Glutamatergic neuron (in vitro differentiated cells): Measurements from ENCODE around the gene FAM107B. TPM values are rescaled to one million over a fixed set of nuclear protein-coding genes. Genes with fewer than 3 reads are reported as not detected.
"Not testable (repeated sequence)": the region's sequence is repeated elsewhere in the genome, so short reads cannot be mapped to it uniquely, and the experiment has no call there.

ENCODE experiments used
- DNase-seq: peaks from one replicate; pipeline ENCODE4 v3.0.0; 2022
- H3K27ac Mint-ChIP-seq: one replicate; pipeline ENCODE4 v1.8.0; 2020; ENCODE audit warnings: mild to moderate bottlenecking, mixed read lengths, inconsistent platforms; ENCODE audit not compliant: unreplicated experiment
- H3K27me3 Mint-ChIP-seq: one replicate; pipeline ENCODE4 v1.8.0; 2020; ENCODE audit warnings: mild to moderate bottlenecking, moderate library complexity, mixed read lengths, inconsistent platforms; ENCODE audit not compliant: unreplicated experiment
- H3K36me3 Mint-ChIP-seq: one replicate; pipeline ENCODE4 v1.8.0; 2020; ENCODE audit warnings: mild to moderate bottlenecking, mixed read lengths, inconsistent platforms; ENCODE audit not compliant: unreplicated experiment
- H3K4me1 Mint-ChIP-seq: one replicate; pipeline ENCODE4 v1.8.0; 2020; ENCODE audit warnings: mild to moderate bottlenecking, low read depth, mixed read lengths, inconsistent platforms; ENCODE audit not compliant: unreplicated experiment
- H3K4me3 Mint-ChIP-seq: one replicate; pipeline ENCODE4 v1.8.0; 2020; ENCODE audit warnings: mild to moderate bottlenecking, mixed read lengths, inconsistent platforms; ENCODE audit not compliant: unreplicated experiment
- H3K9me3 Mint-ChIP-seq: one replicate; pipeline ENCODE4 v1.8.0; 2020; ENCODE audit warnings: mild to moderate bottlenecking, moderate library complexity, mixed read lengths, inconsistent platforms; ENCODE audit not compliant: unreplicated experiment
- total RNA-seq: library from RNA; stranded (reverse); fragmentation: NEBNext Ultra II Directional; extraction: Animal tissue kit (Norgen Biotek cat#: 25700); gene quantifications from one replicate; pipeline ENCODE4 v1.2.1, GENCODE V29; 2021; ENCODE audit not compliant: unreplicated experiment
- TF ChIP-seq, protein P1 (sequence below): fragments of 200-600 bp; sonication (generic); IDR thresholded peaks from one replicate; pipeline ENCODE4 v1.5.0; 2021; ENCODE audit not compliant: partially characterized antibody, unreplicated experiment

The FAM107B gene
- total RNA-seq, 1 donor from 2014 or later = 88.6 TPM

DNA sequence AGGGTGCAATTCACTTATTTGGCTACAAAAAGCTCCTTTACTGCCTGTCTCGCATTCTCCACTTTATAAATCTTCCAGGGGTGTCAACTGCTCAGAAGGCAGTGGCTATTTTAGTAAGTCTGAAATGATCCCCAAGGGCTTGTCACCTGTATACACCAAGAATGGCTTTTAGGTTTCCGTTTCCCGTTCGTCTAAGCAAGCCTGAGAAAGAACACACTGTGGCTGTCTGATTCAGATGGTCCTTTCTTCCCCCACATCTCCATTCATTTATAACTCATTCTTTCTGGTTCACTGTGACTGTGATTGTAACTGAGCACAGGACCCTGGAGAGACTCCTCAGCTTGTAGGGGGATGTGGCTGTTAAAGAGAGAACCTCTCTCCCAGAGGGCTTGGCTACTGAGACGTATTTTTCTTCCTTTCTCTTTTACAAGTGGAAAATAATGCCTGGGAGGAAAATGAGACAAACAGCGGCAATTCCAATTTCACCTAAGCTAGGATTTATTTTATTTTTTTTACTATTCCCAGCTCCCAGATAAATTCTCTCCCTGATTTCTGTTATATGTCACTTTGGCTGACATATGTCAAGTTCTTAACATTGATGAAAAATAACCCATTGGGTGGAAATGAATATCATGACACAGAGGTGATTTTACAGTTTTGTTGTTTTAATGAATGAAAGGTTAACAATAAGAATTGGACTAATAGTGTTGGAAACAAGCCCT lies 129.3 kb downstream of the FAM107B start:
- TF ChIP-seq, protein P1, sequence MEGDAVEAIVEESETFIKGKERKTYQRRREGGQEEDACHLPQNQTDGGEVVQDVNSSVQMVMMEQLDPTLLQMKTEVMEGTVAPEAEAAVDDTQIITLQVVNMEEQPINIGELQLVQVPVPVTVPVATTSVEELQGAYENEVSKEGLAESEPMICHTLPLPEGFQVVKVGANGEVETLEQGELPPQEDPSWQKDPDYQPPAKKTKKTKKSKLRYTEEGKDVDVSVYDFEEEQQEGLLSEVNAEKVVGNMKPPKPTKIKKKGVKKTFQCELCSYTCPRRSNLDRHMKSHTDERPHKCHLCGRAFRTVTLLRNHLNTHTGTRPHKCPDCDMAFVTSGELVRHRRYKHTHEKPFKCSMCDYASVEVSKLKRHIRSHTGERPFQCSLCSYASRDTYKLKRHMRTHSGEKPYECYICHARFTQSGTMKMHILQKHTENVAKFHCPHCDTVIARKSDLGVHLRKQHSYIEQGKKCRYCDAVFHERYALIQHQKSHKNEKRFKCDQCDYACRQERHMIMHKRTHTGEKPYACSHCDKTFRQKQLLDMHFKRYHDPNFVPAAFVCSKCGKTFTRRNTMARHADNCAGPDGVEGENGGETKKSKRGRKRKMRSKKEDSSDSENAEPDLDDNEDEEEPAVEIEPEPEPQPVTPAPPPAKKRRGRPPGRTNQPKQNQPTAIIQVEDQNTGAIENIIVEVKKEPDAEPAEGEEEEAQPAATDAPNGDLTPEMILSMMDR = no peak
- Mint-ChIP-seq H3K27me3 (peaks cover 8% of the 10 kb centered on the region), H3K9me3 (peaks cover 5% of the 10 kb centered on the region), H3K27ac (peak overlapping the region; percentile 10), H3K36me3 (peaks cover 10% of the 10 kb centered on the region), H3K4me1 (peaks cover 17% of the 10 kb centered on the region), H3K4me3 (no peak overlapping the region)
- DNase-seq = no peak

DNA sequence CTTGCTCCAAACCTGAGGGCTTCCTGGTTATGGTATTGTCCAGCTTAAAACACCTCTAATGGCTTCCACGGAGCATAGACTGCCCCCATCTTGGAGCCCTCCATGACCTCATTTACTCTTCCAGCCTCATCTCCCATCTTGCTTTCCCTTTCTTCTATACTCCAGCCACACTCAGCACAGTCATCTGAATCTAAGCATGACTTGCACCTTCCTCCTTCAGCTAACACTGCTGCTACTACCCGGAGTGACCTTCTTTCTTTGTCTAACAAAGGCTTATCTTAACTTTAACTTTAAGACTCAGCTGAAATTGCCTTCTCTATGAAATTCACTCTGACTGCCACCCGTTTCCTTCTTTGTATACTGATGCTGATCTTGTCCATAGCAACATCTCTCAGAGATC lies 135.1 kb downstream of the FAM107B start:
- H3K27ac Mint-ChIP-seq = no peak overlapping the region
- DNase-seq = no peak
- TF ChIP-seq, protein P1 = no peak
- no peaks in the 10 kb centered on the region for H3K4me1 Mint-ChIP-seq
- peaks cover 8% of the 10 kb centered on the region for H3K27me3 Mint-ChIP-seq
- H3K4me3 Mint-ChIP-seq = no peak overlapping the region
- peaks cover 3% of the 10 kb centered on the region for H3K9me3 Mint-ChIP-seq
- peaks cover 10% of the 10 kb centered on the region for H3K36me3 Mint-ChIP-seq

DNA sequence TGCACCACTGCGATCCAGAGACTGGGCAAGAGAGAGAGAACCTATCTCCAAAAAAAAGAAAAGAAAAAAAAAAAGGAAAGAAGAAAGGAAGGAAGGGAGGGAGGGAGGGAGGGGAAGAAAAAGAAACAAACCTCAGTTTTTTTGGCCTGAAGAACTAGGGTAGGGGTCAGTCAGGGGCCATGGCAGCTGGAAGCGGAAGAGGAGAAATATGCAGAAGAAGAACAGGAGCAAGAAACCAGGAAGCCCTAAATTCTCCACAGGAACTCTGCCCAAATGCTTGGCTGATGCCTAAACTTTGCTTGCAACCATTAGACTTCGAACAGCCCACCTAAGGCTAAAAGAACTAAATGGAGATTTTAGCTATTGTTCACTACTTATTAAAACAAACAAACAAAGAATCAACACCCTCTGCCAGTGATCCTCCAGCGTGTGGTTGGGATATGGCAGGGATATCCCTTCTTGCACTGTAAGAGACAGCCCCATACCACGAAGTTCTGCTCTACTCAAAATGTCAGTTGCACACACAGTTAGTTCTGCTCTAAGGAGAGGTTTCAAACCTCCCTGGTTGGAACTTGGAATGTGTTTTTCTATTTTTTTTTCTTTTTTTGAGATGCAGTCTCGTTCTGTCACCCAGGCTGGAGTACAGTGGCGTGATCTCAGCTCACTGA lies 139.5 kb downstream of the FAM107B start:
- H3K27ac Mint-ChIP-seq = no peak overlapping the region
- no peaks in the 10 kb centered on the region for H3K4me1 Mint-ChIP-seq
- TF ChIP-seq, protein P1 = no peak
- H3K9me3 Mint-ChIP-seq = no peaks in the 10 kb centered on the region
- H3K4me3 Mint-ChIP-seq = no peak overlapping the region
- no peaks in the 10 kb centered on the region for H3K36me3 Mint-ChIP-seq
- no peak for DNase-seq
- H3K27me3 Mint-ChIP-seq = no peaks in the 10 kb centered on the region

DNA sequence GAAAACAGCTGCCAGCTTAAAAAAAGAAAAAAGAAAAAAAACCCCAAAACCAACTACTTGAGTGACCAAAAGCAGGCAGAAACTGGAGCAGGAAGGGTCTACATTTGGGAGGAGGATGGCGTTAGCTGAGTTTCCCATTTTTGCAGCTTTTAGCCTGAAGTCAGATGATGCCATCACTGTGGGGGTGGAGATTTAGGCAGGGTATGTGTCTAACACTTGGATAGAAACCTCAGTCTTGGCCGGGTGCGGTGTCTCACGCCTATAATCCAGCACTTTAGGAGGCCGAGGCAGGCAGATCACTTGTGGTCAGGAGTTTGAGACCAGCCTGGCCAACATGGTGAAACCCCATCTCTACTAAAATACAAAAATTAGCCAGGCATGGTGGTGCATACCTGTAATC lies 140.1 kb downstream of the FAM107B start:
- not testable (repeated sequence) for H3K9me3 Mint-ChIP-seq, H3K36me3 Mint-ChIP-seq, H3K27ac Mint-ChIP-seq, H3K27me3 Mint-ChIP-seq, H3K4me1 Mint-ChIP-seq, H3K4me3 Mint-ChIP-seq, DNase-seq

DNA sequence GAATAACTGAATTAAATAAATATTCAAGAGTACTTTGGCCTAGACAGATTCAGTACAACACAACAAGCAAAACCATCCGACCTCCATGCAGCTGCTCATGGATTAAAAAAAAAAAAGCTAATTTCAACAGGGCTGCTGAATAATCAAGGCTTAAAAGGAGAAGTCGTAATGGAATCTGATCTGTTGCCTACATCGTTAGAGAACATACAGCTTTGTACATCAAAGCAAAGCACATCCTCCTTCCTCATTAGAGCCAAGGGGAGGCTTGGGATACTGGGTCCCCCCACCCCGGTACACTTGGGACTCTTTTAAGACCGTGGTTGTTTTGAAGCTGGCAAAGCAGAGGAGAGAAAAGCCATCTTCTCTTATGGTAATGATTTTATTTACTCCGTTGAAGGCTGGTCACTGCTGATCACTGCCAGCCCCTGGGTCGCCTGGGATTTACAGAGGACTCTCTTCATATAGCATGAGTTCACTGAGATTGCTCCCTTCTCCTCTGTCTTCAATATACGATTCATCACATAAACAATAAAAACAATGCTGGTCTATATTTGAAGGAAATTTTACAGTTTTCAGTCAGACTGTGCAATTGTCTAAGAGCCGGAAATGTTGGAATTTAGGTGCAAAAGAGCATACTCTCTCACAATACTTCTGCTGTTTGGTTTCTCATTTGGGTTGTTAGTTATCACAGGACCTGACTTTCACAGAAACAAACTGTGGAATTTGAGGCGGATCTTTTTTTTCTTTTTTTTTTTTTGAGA lies 148.8 kb downstream of the FAM107B start:
- Mint-ChIP-seq H3K4me3 (no peak overlapping the region), H3K4me1 (peaks cover 25% of the 10 kb centered on the region), H3K9me3 (peaks cover 7% of the 10 kb centered on the region), H3K36me3 (peaks cover 7% of the 10 kb centered on the region), H3K27ac (peak overlapping the region; percentile 96), H3K27me3 (peaks cover 5% of the 10 kb centered on the region)
- DNase-seq = no peak
- TF ChIP-seq, protein P1 = no peak
